Lung (tissue), 12 donors: ENCODE measurements around the gene OTUD3. TPM values are rescaled to one million over a fixed set of nuclear protein-coding genes. Genes with fewer than 3 reads are reported as not detected.

Experiments used
- ATAC-seq: fragments of 200-7000 bp; cut with Tn5 transposase; one replicate; pipeline ENCODE4 v1.9.1; 2020; ENCODE audit warnings: moderate number of reproducible peaks; ENCODE audit not compliant: insufficient read depth, low FRiP score
- DNase-seq, 3 donors: peaks; one replicate each; pipeline ENCODE4 v3.0.0-alpha.2; 2013 to 2017
- H3K27ac ChIP-seq, 2 donors: one replicate each; pipeline ENCODE4 v1.5.1; 2013; ENCODE audit warnings: mild to moderate bottlenecking in 2 of 2, moderate library complexity in 2 of 2, control low read depth in 1 of 2, inconsistent platforms in 1 of 2, low read depth in 1 of 2, low read length in 1 of 2
- H3K27me3 ChIP-seq, 3 donors: one replicate each; pipeline ENCODE4 v1.5.1; 2013; ENCODE audit warnings: low read length in 2 of 3; ENCODE audit not compliant: control insufficient read depth in 3 of 3, insufficient read depth in 3 of 3
- H3K36me3 ChIP-seq, 4 donors: one replicate each; pipeline ENCODE4 v1.5.1; 2013; ENCODE audit warnings: low read length in 4 of 4, mild to moderate bottlenecking in 1 of 4, moderate library complexity in 1 of 4; ENCODE audit not compliant: control insufficient read depth in 4 of 4, insufficient read depth in 4 of 4
- H3K4me1 ChIP-seq, 5 donors: one replicate each; pipeline ENCODE4 v1.5.1; 2013; ENCODE audit warnings: low read length in 5 of 5, mild to moderate bottlenecking in 2 of 5, moderate library complexity in 1 of 5; ENCODE audit not compliant: control insufficient read depth in 5 of 5, insufficient read depth in 5 of 5
- H3K4me3 ChIP-seq: one replicate; pipeline ENCODE4 v1.5.1; 2013; ENCODE audit warnings: mild to moderate bottlenecking, control low read depth, moderate library complexity
- H3K9ac ChIP-seq, 2 donors: one replicate each; pipeline ENCODE4 v1.5.1; 2013; ENCODE audit warnings: low read length in 2 of 2, control low read depth in 1 of 2; ENCODE audit not compliant: insufficient read depth in 1 of 2
- H3K9me3 ChIP-seq, 4 donors: one replicate each; pipeline ENCODE4 v1.5.1; 2013; ENCODE audit warnings: low read length in 3 of 4, mild to moderate bottlenecking in 1 of 4, moderate library complexity in 1 of 4; ENCODE audit not compliant: control insufficient read depth in 4 of 4, insufficient read depth in 3 of 4
- WGBS, 2 donors: extraction: QIAGEN DNeasy Blood & Tissue Kit; methylation state at CpG; one replicate each; pipeline ENCODE4 v1.1.7; 2013; 5-methylcytosine and 5-hydroxymethylcytosine counted together
- polyA plus RNA-seq, 2 donors: library from polyadenylated mRNA; stranded (reverse); fragments of 200-250 nt; gene quantifications; one replicate each; pipeline ENCODE4 v1.2.1, GENCODE V29; 2013
- total RNA-seq, 2 donors: library from RNA; depleted of rRNA in 1 of 2; stranded (reverse); fragments of >200 nt in 1 of 2; gene quantifications; one replicate each; pipeline ENCODE4 v1.2.1, GENCODE V29; 2014 to 2021
- TF ChIP-seq, protein P1 (sequence below): IDR thresholded peaks from 2 replicates; pipeline ENCODE4 v1.5.1; 2012; ENCODE audit warnings: mild to moderate bottlenecking; ENCODE audit errors: control extremely low read depth, extremely low read depth
- donor health status: control.
- donor health status: control.
- donor health status: Bipolar disorder and iron deficiency.
- donor health status: healthy.
- donor health status: DM: yes; HTN: yes; CAD: no.

Gene OTUD3
- total and polyA plus RNA-seq, 4 donors, result 1.7 to 8.6 (median 6.7) TPM

DNA sequence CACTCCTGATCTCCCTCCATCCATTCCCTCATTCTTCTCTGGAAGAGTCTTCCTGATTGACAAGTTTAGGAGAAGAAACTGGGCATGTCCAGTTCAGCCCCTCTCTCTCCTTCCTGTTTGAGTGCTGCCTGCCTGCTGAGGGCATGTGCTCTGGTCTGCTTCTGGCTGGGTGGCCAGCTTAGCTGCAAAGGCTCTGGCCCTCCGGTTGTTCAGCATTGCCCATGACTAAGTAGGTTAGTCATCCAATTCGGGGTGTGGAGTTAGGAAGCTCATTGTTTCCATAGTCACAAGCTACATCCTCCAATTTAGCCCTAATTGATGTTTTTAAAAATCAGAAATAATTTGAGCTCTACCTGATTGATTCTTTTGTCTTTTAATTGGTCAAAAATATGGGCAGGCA lies 66.8 kb downstream of the OTUD3 start:
- Histone ChIP-seq H3K9ac (no peak overlapping the region), H3K36me3 (no peaks in the 10 kb centered on the region), H3K9me3 (peaks cover 0 to 2% (median 0%) of the 10 kb centered on the region in 4 donors), H3K27me3 (peaks cover 0 to 10% (median 0%) of the 10 kb centered on the region in 3 donors), H3K4me3 (no peak overlapping the region), H3K27ac (no peak overlapping the region), H3K4me1 (peaks cover 0 to 17% (median 5%) of the 10 kb centered on the region in 5 donors)
- 48 to 64% methylated on average over 2 of the region's 2 CpGs for WGBS, 2 donors
- no peak for ATAC-seq
- TF ChIP-seq, protein P1, sequence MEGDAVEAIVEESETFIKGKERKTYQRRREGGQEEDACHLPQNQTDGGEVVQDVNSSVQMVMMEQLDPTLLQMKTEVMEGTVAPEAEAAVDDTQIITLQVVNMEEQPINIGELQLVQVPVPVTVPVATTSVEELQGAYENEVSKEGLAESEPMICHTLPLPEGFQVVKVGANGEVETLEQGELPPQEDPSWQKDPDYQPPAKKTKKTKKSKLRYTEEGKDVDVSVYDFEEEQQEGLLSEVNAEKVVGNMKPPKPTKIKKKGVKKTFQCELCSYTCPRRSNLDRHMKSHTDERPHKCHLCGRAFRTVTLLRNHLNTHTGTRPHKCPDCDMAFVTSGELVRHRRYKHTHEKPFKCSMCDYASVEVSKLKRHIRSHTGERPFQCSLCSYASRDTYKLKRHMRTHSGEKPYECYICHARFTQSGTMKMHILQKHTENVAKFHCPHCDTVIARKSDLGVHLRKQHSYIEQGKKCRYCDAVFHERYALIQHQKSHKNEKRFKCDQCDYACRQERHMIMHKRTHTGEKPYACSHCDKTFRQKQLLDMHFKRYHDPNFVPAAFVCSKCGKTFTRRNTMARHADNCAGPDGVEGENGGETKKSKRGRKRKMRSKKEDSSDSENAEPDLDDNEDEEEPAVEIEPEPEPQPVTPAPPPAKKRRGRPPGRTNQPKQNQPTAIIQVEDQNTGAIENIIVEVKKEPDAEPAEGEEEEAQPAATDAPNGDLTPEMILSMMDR, result no peak
- no peak for DNase-seq

GRCh38 chr1:19954059-19954458 lies 71.9 kb downstream of the OTUD3 start:
- Histone ChIP-seq H3K4me3 (no peak overlapping the region), H3K4me1 (no peaks in the 10 kb centered on the region), H3K36me3 (no peaks in the 10 kb centered on the region), H3K27ac (no peak overlapping the region), H3K9ac (no peak overlapping the region), H3K9me3 (peaks cover 0 to 2% (median 0%) of the 10 kb centered on the region in 4 donors), H3K27me3 (peaks cover 0 to 7% (median 0%) of the 10 kb centered on the region in 3 donors)
- ATAC-seq (no peak), DNase-seq (no peak)
- 87 to 89% methylated on average over 2 of the region's 2 CpGs for WGBS, 2 donors
- TF ChIP-seq, protein P1, result no peak

- DNase-seq (no peak), ATAC-seq (no peak)
- no peak overlapping the region for H3K27ac ChIP-seq
- H3K9me3 ChIP-seq, result peaks cover 0 to 2% (median 0%) of the 10 kb centered on the region in 4 donors
- no peaks in the 10 kb centered on the region for H3K36me3 ChIP-seq
- no peaks in the 10 kb centered on the region for H3K4me1 ChIP-seq
- TF ChIP-seq, protein P1, result no peak
- H3K9ac ChIP-seq, result no peak overlapping the region
- peaks cover 0 to 7% (median 0%) of the 10 kb centered on the region in 3 donors for H3K27me3 ChIP-seq
- 50 to 62% methylated on average over 11 of the region's 11 CpGs for WGBS, 2 donors
- no peak overlapping the region for H3K4me3 ChIP-seq
Measured at GRCh38 chr1:19955534-19956170, 73.5 kb downstream of the OTUD3 start.

DNA sequence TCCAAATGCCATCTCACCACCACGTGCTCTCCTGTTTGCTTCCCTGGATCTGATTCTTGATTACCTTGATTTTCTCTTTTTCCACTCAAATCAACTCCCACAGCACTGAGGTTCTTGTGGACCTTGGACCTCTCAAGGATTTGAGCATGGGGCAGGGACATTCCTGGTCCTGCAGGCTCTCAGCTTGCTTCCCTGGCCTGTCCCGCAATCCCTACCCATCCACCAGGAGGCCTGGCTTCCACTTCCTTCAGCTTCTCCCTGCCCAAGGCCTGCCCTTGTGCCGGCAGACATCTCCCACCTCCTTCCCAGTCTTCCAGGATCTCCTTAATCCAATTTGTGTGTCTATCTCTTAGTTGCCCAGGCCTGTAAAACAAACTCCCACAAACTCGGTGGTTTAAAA lies 75.6 kb downstream of the OTUD3 start:
- no peak for DNase-seq
- no peak overlapping the region for H3K27ac ChIP-seq
- H3K36me3 ChIP-seq, result no peaks in the 10 kb centered on the region
- no peak for ATAC-seq
- no peaks in the 10 kb centered on the region for H3K4me1 ChIP-seq
- H3K27me3 ChIP-seq, result peaks cover 0 to 7% (median 0%) of the 10 kb centered on the region in 3 donors
- H3K4me3 ChIP-seq, result no peak overlapping the region
- peaks cover 0 to 6% (median 0%) of the 10 kb centered on the region in 4 donors for H3K9me3 ChIP-seq
- WGBS, 2 donors, result 70 to 74% methylated on average over 4 of the region's 4 CpGs
- TF ChIP-seq, protein P1, result no peak
- no peak overlapping the region for H3K9ac ChIP-seq
